Measurements from ENCODE around the gene CLASRP.

GRCh38 chr19:45059258-45059965, 20.6 kb downstream of the CLASRP start:
- no peak for TF ChIP-seq EZH2phosphoT487 (IDR thresholded peaks at IDR 0.05; ENCODE audit: borderline replicate concordance, low read length)
- TF ChIP-seq CTCF (conservative IDR thresholded peaks at IDR 0.05; ENCODE audit: low read depth, low read length): peak; percentile 85

All from PC-3 (cell line).